OCI-LY1 (cell line): Measurements from ENCODE around the gene ASTL.

ENCODE experiments used
- CTCF ChIP-seq: fragments of 200-600 bp; sonication (generic), shearing (Covaris generic); IDR thresholded peaks from 2 replicates; pipeline ENCODE4 v1.5.1; 2017; ENCODE audit warnings: mild to moderate bottlenecking, antibody characterized with exemption, low read length, moderate library complexity, mixed read lengths
- EZH2 ChIP-seq: fragments of 200-600 bp; sonication (generic), shearing (Covaris generic); IDR thresholded peaks from 2 replicates; pipeline ENCODE4 v1.8.0; 2017; ENCODE audit warnings: borderline replicate concordance, mixed run types, mild to moderate bottlenecking, antibody characterized with exemption, low read length, moderate library complexity, mixed read lengths

- TF ChIP-seq CTCF (no peak), EZH2 (no peak)
Measured at GRCh38 chr2:96144481-96145035, 6.3 kb upstream of the ASTL start.
